LNCaP clone FGC (cell line): Measurements from ENCODE around the gene ARFIP1.

Source experiments
- DNase-seq: peaks from one replicate; pipeline ENCODE4 v3.0.0-alpha.2; 2011; ENCODE audit warnings: low read depth
- H3K4me3 ChIP-seq: 2 replicates; pipeline ENCODE4 v1.5.1; 2011; ENCODE audit warnings: mild to moderate bottlenecking, low read depth, low read length, control low read depth
- CTCF ChIP-seq: IDR thresholded peaks from 2 replicates; pipeline ENCODE4 v1.5.1; 2012; ENCODE audit warnings: mild to moderate bottlenecking; ENCODE audit not compliant: control insufficient read depth, insufficient read depth; ENCODE audit errors: extremely low read depth

Gene ARFIP1

GRCh38 chr4:152939621-152940020 lies 159.9 kb downstream of the ARFIP1 start:
- no peak overlapping the region for H3K4me3 ChIP-seq
- no peak for DNase-seq
- TF ChIP-seq CTCF = no peak

GRCh38 chr4:152940461-152940860 lies 160.7 kb downstream of the ARFIP1 start:
- no peak for DNase-seq
- no peak for TF ChIP-seq CTCF
- H3K4me3 ChIP-seq = no peak overlapping the region

GRCh38 chr4:152941411-152941810 lies 161.7 kb downstream of the ARFIP1 start:
- DNase-seq = no peak
- TF ChIP-seq CTCF = no peak
- H3K4me3 ChIP-seq = no peak overlapping the region

GRCh38 chr4:152942346-152942745 lies 162.6 kb downstream of the ARFIP1 start:
- no peak overlapping the region for H3K4me3 ChIP-seq
- DNase-seq = no peak
- TF ChIP-seq CTCF = no peak

GRCh38 chr4:152943672-152944071 lies 163.9 kb downstream of the ARFIP1 start:
- DNase-seq = no peak
- no peak for TF ChIP-seq CTCF
- no peak overlapping the region for H3K4me3 ChIP-seq

GRCh38 chr4:152944666-152945320 lies 165.0 kb downstream of the ARFIP1 start:
- DNase-seq = no peak
- no peak overlapping the region for H3K4me3 ChIP-seq
- no peak for TF ChIP-seq CTCF

- no peak overlapping the region for H3K4me3 ChIP-seq
- TF ChIP-seq CTCF = no peak
- DNase-seq = no peak
These were observed 165.9 kb downstream of the ARFIP1 start for GRCh38 chr4:152945639-152946038.
